Tibial nerve (tissue), 4 donors: ENCODE results near the gene TECPR1. TPM values are rescaled to one million over a fixed set of nuclear protein-coding genes. Genes with fewer than 3 reads are reported as not detected.

Experiments used
- DNase-seq, 2 donors: peaks; one replicate each; pipeline ENCODE4 v3.0.0-alpha.2; 2019; ENCODE audit warnings: low spot score in 2 of 2
- H3K27ac ChIP-seq, 4 donors: fragments of 200-600 bp; sonication (generic) in 3 of 4; one replicate each; pipeline ENCODE4 v1.5.1; 2017 to 2019; ENCODE audit warnings: mild to moderate bottlenecking in 1 of 4
- H3K27me3 ChIP-seq, 2 donors: fragments of 200-600 bp; sonication (generic) in 1 of 2; one replicate each; pipeline versions ENCODE4 v1.5.1 to v1.6.0; 2017 to 2019
- H3K36me3 ChIP-seq, 3 donors: fragments of 200-600 bp; sonication (generic); one replicate each; pipeline ENCODE4 v1.5.1; 2018 to 2019
- H3K4me1 ChIP-seq, 4 donors: fragments of 200-600 bp; sonication (generic) in 3 of 4; one replicate each; pipeline ENCODE4 v1.5.1; 2017 to 2019
- H3K4me3 ChIP-seq, 4 donors: fragments of 200-600 bp; sonication (generic) in 3 of 4; one replicate each; pipeline ENCODE4 v1.5.1; 2017 to 2019; ENCODE audit warnings: mild to moderate bottlenecking in 1 of 4, moderate library complexity in 1 of 4
- H3K9me3 ChIP-seq, 4 donors: fragments of 200-600 bp; sonication (generic) in 3 of 4; one replicate each; pipeline ENCODE4 v1.5.1; 2017 to 2019
- CTCF ChIP-seq, 5 experiments: fragments of 200-600 bp in 3 of 5; fragments of 450-650 bp in 2 of 5; sonication (generic) in 3 of 5; IDR thresholded peaks; one replicate each; pipeline ENCODE4 v1.5.1; 2016 to 2019; ENCODE audit warnings: antibody characterized with exemption in 5 of 5, mild to moderate bottlenecking in 3 of 5, moderate library complexity in 2 of 5
- EP300 ChIP-seq, 2 donors: sonication (generic); formaldehyde crosslinking; IDR thresholded peaks; one replicate each; pipeline ENCODE4 v1.6.1; 2017; ENCODE audit warnings: antibody characterized with exemption in 2 of 2, mild to moderate bottlenecking in 1 of 2
- POLR2A ChIP-seq, 2 donors: fragments of 450-650 bp; IDR thresholded peaks; one replicate each; pipeline ENCODE4 v1.6.1; 2017; ENCODE audit warnings: antibody characterized with exemption in 2 of 2, mild to moderate bottlenecking in 2 of 2, moderate library complexity in 2 of 2
- WGBS, 2 donors: methylation state at CpG; one replicate each; pipeline ENCODE4 v1.1.5; 2018; 5-methylcytosine and 5-hydroxymethylcytosine counted together
- total RNA-seq, 4 donors: library from RNA; depleted of rRNA; stranded (reverse); fragments of >200 nt; gene quantifications; one replicate each; pipeline ENCODE4 v1.1.0, GENCODE V29; 2016

Gene TECPR1
- total RNA-seq, 4 donors from 2014 or later, result 30.8 to 72.6 (median 41.2) TPM

- H3K27me3 ChIP-seq, result no peaks in the 10 kb centered on the region
- no peak overlapping the region for H3K27ac ChIP-seq
- no peaks in the 10 kb centered on the region for H3K4me1 ChIP-seq
- peaks cover 0 to 100% (median 5%) of the 10 kb centered on the region in 3 donors for H3K36me3 ChIP-seq
- no peak for DNase-seq
- WGBS, 2 donors, result 80 to 81% methylated on average over 14 to 16 of the region's 16 CpGs
- TF ChIP-seq CTCF (IDR thresholded peaks at IDR 0.05) (no peak), EP300 (IDR thresholded peaks at IDR 0.05) (no peak), POLR2A (IDR thresholded peaks at IDR 0.05) (no peak)
- H3K4me3 ChIP-seq, result no peak overlapping the region
- H3K9me3 ChIP-seq, result no peaks in the 10 kb centered on the region
These were observed 26.0 kb downstream of the TECPR1 start for GRCh38 chr7:98225913-98226614.

DNA sequence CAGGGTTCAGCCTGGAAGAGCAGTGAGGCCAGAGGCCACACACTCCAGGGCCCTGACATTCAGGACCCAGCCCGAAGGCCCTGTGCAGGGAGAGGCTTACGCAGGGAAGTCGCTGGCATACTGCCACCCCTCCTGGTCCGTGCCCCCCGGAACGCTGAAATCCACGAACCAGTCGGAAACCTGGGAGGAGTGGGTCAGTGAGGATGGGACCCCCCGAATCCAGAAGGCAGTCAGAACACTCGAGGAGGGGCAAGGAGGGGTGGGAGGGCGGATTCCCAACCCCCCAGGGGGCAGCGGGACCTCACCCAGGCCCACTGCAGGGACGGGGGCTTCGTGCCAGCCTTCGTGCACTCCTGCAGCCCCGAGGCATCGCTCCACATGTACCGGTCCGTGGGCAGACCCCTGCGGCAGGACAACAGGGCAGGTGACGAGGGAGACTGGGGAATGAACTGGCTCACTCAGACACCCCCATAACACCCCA, 27.3 kb downstream of the TECPR1 start:
- no peaks in the 10 kb centered on the region for H3K4me1 ChIP-seq
- no peak for DNase-seq
- no peak overlapping the region for H3K4me3 ChIP-seq
- TF ChIP-seq EP300 (IDR thresholded peaks at IDR 0.05) (no peak), POLR2A (IDR thresholded peaks at IDR 0.05) (no peak), CTCF (IDR thresholded peaks at IDR 0.05) (no peak)
- no peaks in the 10 kb centered on the region for H3K27me3 ChIP-seq
- no peak overlapping the region for H3K27ac ChIP-seq
- WGBS, 2 donors, result 88 to 91% methylated on average over 20 to 21 of the region's 21 CpGs
- no peaks in the 10 kb centered on the region for H3K9me3 ChIP-seq
- peaks cover 0 to 100% (median 5%) of the 10 kb centered on the region in 3 donors for H3K36me3 ChIP-seq

DNA sequence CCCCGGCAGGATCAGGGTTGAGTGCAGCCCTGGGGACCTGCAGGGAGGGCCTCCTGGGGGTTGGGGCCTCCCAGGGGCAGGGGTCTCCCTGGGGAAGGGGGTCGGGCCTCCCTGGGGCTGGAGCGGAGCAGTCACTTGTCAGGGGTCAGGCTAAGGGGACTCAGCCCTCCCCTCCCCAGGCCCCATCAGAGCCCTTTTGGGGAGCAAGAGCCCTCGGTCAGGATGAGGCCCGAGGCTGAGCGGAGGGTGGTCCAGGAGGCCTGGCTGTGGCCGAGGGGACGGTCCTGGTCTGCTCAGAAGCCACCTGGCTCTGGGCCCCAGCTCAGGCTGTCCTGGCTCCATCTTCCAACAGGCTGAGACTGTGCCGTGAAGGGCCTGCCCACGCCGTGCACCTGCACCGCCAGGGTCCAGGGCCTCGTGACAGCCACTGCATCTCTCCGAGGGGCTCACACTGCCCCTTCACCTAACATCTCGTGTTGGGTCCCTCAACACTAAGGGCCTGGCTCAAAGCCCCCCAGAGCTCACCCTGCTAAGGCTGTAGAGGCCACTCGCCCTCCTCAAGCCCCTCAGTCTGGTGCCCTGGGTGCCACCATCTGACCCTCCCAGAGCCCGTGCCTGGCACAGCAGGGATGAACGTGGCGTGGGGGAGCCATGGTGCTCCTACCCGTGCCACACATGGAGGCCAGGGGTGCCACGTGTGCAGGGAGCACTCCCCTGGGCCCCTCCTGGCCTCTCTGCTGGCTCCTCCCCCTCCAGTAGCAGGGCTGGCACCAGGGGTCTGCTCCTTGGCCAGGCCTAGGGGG, 27.9 kb downstream of the TECPR1 start:
- Histone ChIP-seq H3K36me3 (peaks cover 0 to 100% (median 5%) of the 10 kb centered on the region in 3 donors), H3K4me3 (no peak overlapping the region), H3K27me3 (no peaks in the 10 kb centered on the region), H3K27ac (no peak overlapping the region), H3K4me1 (no peaks in the 10 kb centered on the region), H3K9me3 (no peaks in the 10 kb centered on the region)
- 82 to 89% methylated on average over 12 of the region's 21 CpGs for WGBS, 2 donors
- no peak for DNase-seq
- TF ChIP-seq POLR2A (IDR thresholded peaks at IDR 0.05), result no peak
- TF ChIP-seq CTCF (IDR thresholded peaks at IDR 0.05), result no peak
- no peak for TF ChIP-seq EP300 (IDR thresholded peaks at IDR 0.05)

GRCh38 chr7:98223351-98223897, 28.6 kb downstream of the TECPR1 start:
- H3K27ac ChIP-seq, result no peak overlapping the region
- TF ChIP-seq EP300 (IDR thresholded peaks at IDR 0.05) (no peak), CTCF (IDR thresholded peaks at IDR 0.05) (no peak), POLR2A (IDR thresholded peaks at IDR 0.05) (no peak)
- peaks cover 0 to 4% (median 2%) of the 10 kb centered on the region in 4 donors for H3K4me1 ChIP-seq
- H3K27me3 ChIP-seq, result no peaks in the 10 kb centered on the region
- H3K4me3 ChIP-seq, result no peak overlapping the region
- WGBS, 2 donors, result 82 to 86% methylated on average over 15 of the region's 15 CpGs
- no peak for DNase-seq
- no peaks in the 10 kb centered on the region for H3K9me3 ChIP-seq
- peaks cover 0 to 96% (median 5%) of the 10 kb centered on the region in 3 donors for H3K36me3 ChIP-seq
